A549 (cell line): ENCODE results near the gene RASA4B. TPM values are rescaled to one million over a fixed set of nuclear protein-coding genes. Genes with fewer than 3 reads are reported as not detected.

Experiments
- ATAC-seq, 2 experiments: fragments of 200-7000 bp in 1 of 2; fragments of >200 bp in 1 of 2; cut with Nextera tagmentation in 1 of 2; cut with Tn5 transposase in 1 of 2; 3 replicates each; pipeline versions ENCODE4 v1.8.0 to v1.9.1; 2018 to 2020; ENCODE audit warnings: mild to moderate bottlenecking in 1 of 2, moderate library complexity in 1 of 2
- CTCF ChIA-PET: fragments of 300-600 bp; sonication (Branson Sonifier 250); formaldehyde crosslinking; extraction: SDS; loops from one replicate; lab custom pipeline; 2021; ENCODE audit warnings: antibody characterized with exemption, inconsistent platforms; lab: Yijun Ruan, JAX
- POLR2A ChIA-PET: fragments of 350-600 bp; formaldehyde crosslinking; extraction: SDS; loops from one replicate; lab custom pipeline; 2021; ENCODE audit warnings: antibody characterized with exemption, inconsistent platforms; lab: Yijun Ruan, JAX
- DNase-seq, 2 experiments: peaks; one replicate each; pipeline versions ENCODE4 v3.0.0 to v3.0.0-alpha.2; 2011 to 2016; ENCODE audit warnings: low read depth in 1 of 2, low spot score in 1 of 2
- FAIRE-seq: peaks from 2 replicates; lab custom pipeline; 2011; peaks lifted over from hg19 to GRCh38; lab: Jason Lieb, UNC
- H3K27ac ChIP-seq, 2 experiments: fragments of >200 bp; sonication (Bioruptor Twin); formaldehyde crosslinking; 3 replicates each; pipeline ENCODE4 v1.5.1; 2016 to 2017
- H3K4me1 ChIP-seq: fragments of >200 bp; sonication (Bioruptor Twin); formaldehyde crosslinking; 3 replicates; pipeline ENCODE4 v1.6.1; 2016
- H3K4me2 ChIP-seq: fragments of >200 bp; sonication (Bioruptor Twin); formaldehyde crosslinking; 3 replicates; pipeline ENCODE4 v1.6.1; 2016
- H3K4me3 ChIP-seq: fragments of >200 bp; sonication (Bioruptor Twin); formaldehyde crosslinking; 3 replicates; pipeline ENCODE4 v1.5.1; 2016
- H3K9me3 ChIP-seq: fragments of >200 bp; sonication (Bioruptor Twin); formaldehyde crosslinking; 3 replicates; pipeline ENCODE4 v1.6.1; 2016
- CEBPB ChIP-seq, 2 experiments: fragments of >200 bp in 1 of 2; sonication (Bioruptor Twin) in 1 of 2; formaldehyde crosslinking in 1 of 2; IDR thresholded peaks; 2 replicates each; pipeline ENCODE4 v1.6.1; 2012 to 2016
- CHD4 ChIP-seq: fragments of 200-600 bp; sonication (generic); IDR thresholded peaks from 2 replicates; pipeline ENCODE4 v1.6.1; 2016; ENCODE audit warnings: antibody characterized with exemption, mild to moderate bottlenecking, borderline replicate concordance
- EHMT2 ChIP-seq: fragments of 200-600 bp; sonication (generic); IDR thresholded peaks from 2 replicates; pipeline ENCODE4 v1.6.1; 2016; ENCODE audit warnings: antibody characterized with exemption, low read depth, mild to moderate bottlenecking, moderate library complexity
- EP300 ChIP-seq, 2 experiments: fragments of >200 bp; sonication (Bioruptor Twin); formaldehyde crosslinking; IDR thresholded peaks; 2 replicates in 1 of 2; 3 replicates in 1 of 2; pipeline ENCODE4 v1.6.1; 2016 to 2017
- ESRRA ChIP-seq: fragments of 150-350 bp; IDR thresholded peaks from 2 replicates; pipeline ENCODE4 v1.6.1; 2014; ENCODE audit warnings: mild to moderate bottlenecking, low read length, borderline replicate concordance
- FOSB ChIP-seq: fragments of 250-450 bp; sonication (Bioruptor Pico); IDR thresholded peaks from 2 replicates; pipeline ENCODE4 v1.5.0; 2020; ENCODE audit warnings: mild to moderate bottlenecking, moderate library complexity
- FOSL2 ChIP-seq, 2 experiments: fragments of 450-650 bp in 1 of 2; fragments of >200 bp in 1 of 2; sonication (Bioruptor Twin) in 1 of 2; formaldehyde crosslinking; IDR thresholded peaks; 2 replicates each; pipeline versions ENCODE4 v1.5.0 to v1.6.1; 2016 to 2020; ENCODE audit warnings: mild to moderate bottlenecking in 1 of 2, moderate library complexity in 1 of 2
- GATA3 ChIP-seq: IDR thresholded peaks from 2 replicates; pipeline ENCODE4 v1.6.1; 2012; ENCODE audit warnings: borderline replicate concordance
- HEYL ChIP-seq: fragments of 250-450 bp; sonication (Bioruptor Pico); IDR thresholded peaks from 2 replicates; pipeline ENCODE4 v1.8.0; 2021; ENCODE audit warnings: mild to moderate bottlenecking, moderate library complexity
- HOXB5 ChIP-seq: fragments of 250-450 bp; sonication (Bioruptor Pico); IDR thresholded peaks from 2 replicates; pipeline ENCODE4 v1.5.0; 2020; ENCODE audit warnings: mild to moderate bottlenecking, moderate library complexity
- KDM5A ChIP-seq: fragments of 200-600 bp; sonication (generic); IDR thresholded peaks from 2 replicates; pipeline ENCODE4 v1.6.1; 2016; ENCODE audit warnings: antibody characterized with exemption, mild to moderate bottlenecking
- MAZ ChIP-seq: fragments of 150-350 bp; IDR thresholded peaks from 2 replicates; pipeline ENCODE4 v1.6.1; 2014; ENCODE audit warnings: antibody characterized with exemption, low read depth, low read length, borderline replicate concordance
- NFE2L2 ChIP-seq: fragments of 150-350 bp; conservative IDR thresholded peaks from 2 replicates; pipeline ENCODE4 v1.6.1; 2014; ENCODE audit warnings: low read length
- NPAS2 ChIP-seq: fragments of 250-450 bp; sonication (Bioruptor Pico); IDR thresholded peaks from 2 replicates; pipeline ENCODE4 v1.8.0; 2022; ENCODE audit warnings: mild to moderate bottlenecking, moderate library complexity, borderline replicate concordance
- POLR2A ChIP-seq: IDR thresholded peaks from 2 replicates; pipeline ENCODE4 v1.6.1; 2012; ENCODE audit warnings: mild to moderate bottlenecking, low read length
- POLR2AphosphoS2 ChIP-seq: conservative IDR thresholded peaks from 2 replicates; pipeline ENCODE4 v1.6.1; 2012; ENCODE audit warnings: low read length, improper control_type of control experiment, inconsistent platforms
- RARB ChIP-seq: fragments of 250-450 bp; sonication (Bioruptor Pico); IDR thresholded peaks from 2 replicates; pipeline ENCODE4 v1.8.0; 2021; ENCODE audit warnings: mild to moderate bottlenecking, moderate library complexity
- RCOR1 ChIP-seq: fragments of 150-350 bp; IDR thresholded peaks from 2 replicates; pipeline ENCODE4 v1.6.1; 2014; ENCODE audit warnings: antibody characterized with exemption, low read length, low read depth
- SMC3 ChIP-seq: fragments of >200 bp; sonication (Bioruptor Twin); formaldehyde crosslinking; IDR thresholded peaks from 3 replicates; pipeline ENCODE4 v1.6.1; 2018; ENCODE audit warnings: inconsistent platforms
- SREBF2 ChIP-seq: fragments of 450-650 bp; IDR thresholded peaks from 2 replicates; pipeline ENCODE4 v1.6.1; 2014; ENCODE audit warnings: mild to moderate bottlenecking, moderate library complexity
- TFCP2L1 ChIP-seq: fragments of 250-450 bp; sonication (Bioruptor Pico); IDR thresholded peaks from 2 replicates; pipeline ENCODE4 v1.5.0; 2021; ENCODE audit warnings: mild to moderate bottlenecking
- ZC3H11A ChIP-seq: fragments of 450-650 bp; IDR thresholded peaks from 2 replicates; pipeline ENCODE4 v1.6.1; 2014; ENCODE audit warnings: antibody characterized with exemption, mild to moderate bottlenecking
- ZFP36 ChIP-seq: fragments of 450-650 bp; IDR thresholded peaks from 2 replicates; pipeline ENCODE4 v1.6.1; 2014; ENCODE audit warnings: borderline replicate concordance; ENCODE audit not compliant: partially characterized antibody
- ZSCAN20 ChIP-seq: fragments of 250-450 bp; sonication (Bioruptor Pico); IDR thresholded peaks from 2 replicates; pipeline ENCODE4 v1.8.0; 2022; ENCODE audit warnings: mild to moderate bottlenecking, moderate library complexity
- WGBS: methylation state at CpG from one replicate; pipeline ENCODE4 v1.1.6; 2017; ENCODE audit errors: missing lambda C conversion rate; 5-methylcytosine and 5-hydroxymethylcytosine counted together
- polyA plus RNA-seq, 4 experiments: library from polyadenylated mRNA; depleted of rRNA in 3 of 4; stranded (reverse); fragments of >200 nt; fragmentation: RNase III in 1 of 4; extraction: RNeasy Plus Mini Kit Qiagen cat#74134 plus additional on column Dnase treatment in 1 of 4; gene quantifications; 2 replicates in 3 of 4; 3 replicates in 1 of 4; pipeline ENCODE4 v1.2.3, GENCODE V29; 2011 to 2017
- TF ChIP-seq, protein P1 (sequence below): fragments of >200 bp; sonication (Bioruptor Twin); formaldehyde crosslinking; IDR thresholded peaks from 3 replicates; pipeline ENCODE4 v1.6.1; 2016
- TF ChIP-seq, protein P2 (sequence below): fragments of 450-650 bp; IDR thresholded peaks from 2 replicates; pipeline ENCODE4 v1.6.1; 2014; ENCODE audit warnings: antibody characterized with exemption
- TF ChIP-seq, protein P3 (sequence below): IDR thresholded peaks from 2 replicates; pipeline ENCODE4 v1.6.1; 2012; ENCODE audit warnings: low read depth, borderline replicate concordance
- TF ChIP-seq, protein P4 (sequence below): fragments of 150-350 bp; IDR thresholded peaks from 2 replicates; pipeline ENCODE4 v1.6.1; 2014; ENCODE audit warnings: low read depth, mild to moderate bottlenecking, low read length

RASA4B gene
- polyA plus RNA-seq, 2 of the 4 experiments (the other 2 are of a cell fraction) = 0.83 to 1.4 TPM

DNA sequence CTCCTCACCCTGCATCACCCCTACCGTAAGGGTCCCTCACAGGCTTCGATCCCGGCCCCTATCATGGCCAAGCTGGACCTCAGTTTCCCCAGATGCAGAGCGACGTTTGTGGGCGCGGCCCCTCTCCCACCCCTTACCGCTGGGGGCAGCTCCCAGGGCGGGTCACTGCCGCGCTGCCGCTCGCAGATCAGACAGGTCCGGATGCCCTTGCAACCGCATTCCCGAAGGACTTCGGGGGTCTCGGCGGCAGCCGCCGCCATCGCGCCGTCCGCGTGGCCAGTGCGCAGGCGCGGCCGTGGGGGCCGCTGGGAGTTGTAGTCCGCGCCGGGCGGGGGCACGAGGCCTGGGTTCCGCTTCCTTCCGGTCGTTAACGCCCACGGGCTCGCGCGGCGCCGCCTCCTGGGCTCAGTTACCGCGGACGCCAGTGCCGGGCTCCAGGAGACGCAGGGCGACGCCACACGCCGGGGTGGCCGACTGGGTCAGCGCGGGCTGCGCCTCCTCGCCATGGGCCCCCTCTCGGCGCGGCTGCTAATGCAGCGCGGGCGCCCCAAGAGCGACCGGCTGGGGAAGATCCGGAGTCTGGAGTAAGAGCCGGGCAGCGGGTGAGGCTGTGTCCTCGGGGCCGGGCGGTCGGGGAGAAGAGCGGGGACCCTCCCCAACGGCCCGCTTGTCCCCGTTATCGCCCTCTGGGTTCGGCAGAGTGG, 52.8 kb downstream of the RASA4B start, which contains the start of the genes ALKBH4 and LRWD1 (continued):
- TF ChIP-seq ZC3H11A (no peak), KDM5A (peak; percentile 83), RCOR1 (no peak), CEBPB (IDR thresholded peaks at IDR 0.05) (no peak), CHD4 (no peak), FOSL2 (IDR thresholded peaks at IDR 0.05) (no peak), FOSL2 (CRISPR knock-in tag; IDR thresholded peaks at IDR 0.05) (no peak), RARB (no peak), NFE2L2 (no peak), SREBF2 (no peak), SMC3 (peak; percentile 8; the same call in 1 of the 3 replicates), HEYL (CRISPR knock-in tag) (no peak)
- TF ChIP-seq, protein P1, sequence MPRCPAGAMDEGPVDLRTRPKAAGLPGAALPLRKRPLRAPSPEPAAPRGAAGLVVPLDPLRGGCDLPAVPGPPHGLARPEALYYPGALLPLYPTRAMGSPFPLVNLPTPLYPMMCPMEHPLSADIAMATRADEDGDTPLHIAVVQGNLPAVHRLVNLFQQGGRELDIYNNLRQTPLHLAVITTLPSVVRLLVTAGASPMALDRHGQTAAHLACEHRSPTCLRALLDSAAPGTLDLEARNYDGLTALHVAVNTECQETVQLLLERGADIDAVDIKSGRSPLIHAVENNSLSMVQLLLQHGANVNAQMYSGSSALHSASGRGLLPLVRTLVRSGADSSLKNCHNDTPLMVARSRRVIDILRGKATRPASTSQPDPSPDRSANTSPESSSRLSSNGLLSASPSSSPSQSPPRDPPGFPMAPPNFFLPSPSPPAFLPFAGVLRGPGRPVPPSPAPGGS = no peak

DNA sequence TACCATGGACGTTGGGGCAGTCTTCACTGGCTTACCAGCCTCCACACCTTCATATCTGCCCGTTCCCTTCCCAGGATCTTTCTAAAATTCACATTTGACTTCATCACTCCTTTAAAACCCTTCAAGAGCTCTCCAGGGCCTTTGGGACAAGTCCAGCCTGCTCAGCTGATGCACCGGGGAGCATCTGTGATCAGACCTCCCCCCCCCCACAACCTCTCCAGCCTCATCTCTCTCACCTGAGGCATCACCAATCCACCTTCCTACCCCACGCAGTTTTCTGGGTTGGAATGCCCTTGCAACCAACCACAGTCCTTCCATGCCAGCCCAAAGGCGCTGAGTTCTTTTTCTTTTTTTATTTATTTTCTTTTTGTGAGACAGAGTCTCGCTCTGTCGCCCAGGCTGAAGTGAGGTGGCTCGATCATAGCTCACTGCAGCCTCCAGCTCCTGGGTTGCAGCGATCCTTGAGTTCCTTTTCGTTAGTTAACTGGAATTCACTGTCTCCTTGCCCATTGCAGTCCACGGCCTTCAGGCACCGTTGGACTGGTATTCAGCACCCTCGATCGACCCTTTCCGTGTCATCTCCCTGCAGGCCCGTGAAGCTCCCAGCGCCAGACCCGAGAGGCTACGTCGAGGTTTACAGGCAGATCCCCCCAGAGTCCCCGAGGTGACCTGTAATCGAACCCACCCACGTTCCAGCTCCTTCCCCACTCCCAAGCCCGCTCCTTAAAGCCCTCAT, 53.6 kb downstream of the RASA4B start:
- POLR2A ChIA-PET = interaction anchor here (1.0 to 1.2 kb wide), 2 partner anchors 8 to 31 kb away, joined by 4 to 10 read pairs; partner anchors contain the start of gene ORAI2
- H3K27ac ChIP-seq = peak overlapping the region; percentile 84 to 94
- H3K4me2 ChIP-seq = peak overlapping the region; percentile 89
- FAIRE-seq (no peak), ATAC-seq (no peak), DNase-seq (no peak)
- H3K4me1 ChIP-seq = peaks cover 10% of the 10 kb centered on the region; the same call in 2 of the 3 replicates
- WGBS = 17% methylated on average over 24 of the region's 24 CpGs
- TF ChIP-seq POLR2AphosphoS2 = no peak
- TF ChIP-seq EHMT2 = no peak
- no peak for TF ChIP-seq RARB
- TF ChIP-seq GATA3 = no peak
- no peak for TF ChIP-seq FOSB (CRISPR knock-in tag)
- TF ChIP-seq, protein P2, sequence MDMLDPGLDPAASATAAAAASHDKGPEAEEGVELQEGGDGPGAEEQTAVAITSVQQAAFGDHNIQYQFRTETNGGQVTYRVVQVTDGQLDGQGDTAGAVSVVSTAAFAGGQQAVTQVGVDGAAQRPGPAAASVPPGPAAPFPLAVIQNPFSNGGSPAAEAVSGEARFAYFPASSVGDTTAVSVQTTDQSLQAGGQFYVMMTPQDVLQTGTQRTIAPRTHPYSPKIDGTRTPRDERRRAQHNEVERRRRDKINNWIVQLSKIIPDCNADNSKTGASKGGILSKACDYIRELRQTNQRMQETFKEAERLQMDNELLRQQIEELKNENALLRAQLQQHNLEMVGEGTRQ = no peak
- TF ChIP-seq, protein P3, sequence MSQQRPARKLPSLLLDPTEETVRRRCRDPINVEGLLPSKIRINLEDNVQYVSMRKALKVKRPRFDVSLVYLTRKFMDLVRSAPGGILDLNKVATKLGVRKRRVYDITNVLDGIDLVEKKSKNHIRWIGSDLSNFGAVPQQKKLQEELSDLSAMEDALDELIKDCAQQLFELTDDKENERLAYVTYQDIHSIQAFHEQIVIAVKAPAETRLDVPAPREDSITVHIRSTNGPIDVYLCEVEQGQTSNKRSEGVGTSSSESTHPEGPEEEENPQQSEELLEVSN = no peak
- TF ChIP-seq EP300 (IDR thresholded peaks at IDR 0.05) = no peak
- no peak for TF ChIP-seq TFCP2L1 (CRISPR knock-in tag)
- TF ChIP-seq KDM5A = no peak
- no peak for TF ChIP-seq ESRRA
- no peak for TF ChIP-seq MAZ
- TF ChIP-seq, protein P4, sequence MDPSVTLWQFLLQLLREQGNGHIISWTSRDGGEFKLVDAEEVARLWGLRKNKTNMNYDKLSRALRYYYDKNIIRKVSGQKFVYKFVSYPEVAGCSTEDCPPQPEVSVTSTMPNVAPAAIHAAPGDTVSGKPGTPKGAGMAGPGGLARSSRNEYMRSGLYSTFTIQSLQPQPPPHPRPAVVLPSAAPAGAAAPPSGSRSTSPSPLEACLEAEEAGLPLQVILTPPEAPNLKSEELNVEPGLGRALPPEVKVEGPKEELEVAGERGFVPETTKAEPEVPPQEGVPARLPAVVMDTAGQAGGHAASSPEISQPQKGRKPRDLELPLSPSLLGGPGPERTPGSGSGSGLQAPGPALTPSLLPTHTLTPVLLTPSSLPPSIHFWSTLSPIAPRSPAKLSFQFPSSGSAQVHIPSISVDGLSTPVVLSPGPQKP = no peak
- TF ChIP-seq NPAS2 (CRISPR knock-in tag) = no peak
- no peak for TF ChIP-seq ZSCAN20 (CRISPR knock-in tag)
- no peak for TF ChIP-seq POLR2A
- no peak for TF ChIP-seq ZFP36
- no peak for TF ChIP-seq HOXB5 (CRISPR knock-in tag)
- H3K9me3 ChIP-seq = no peaks in the 10 kb centered on the region
- CTCF ChIA-PET = interaction anchor here (0.8 to 1.3 kb wide), 3 partner anchors 51 to 185 kb away, joined by 3 to 4 read pairs (median 4); no protein-coding TSS in a partner anchor
- peak overlapping the region; percentile 77 for H3K4me3 ChIP-seq
